Keratinocyte (primary cell): ENCODE data around the gene ABCC9. TPM values are rescaled to one million over a fixed set of nuclear protein-coding genes. Genes with fewer than 3 reads are reported as not detected.

Experiments used
- DNase-seq: peaks from one replicate; pipeline ENCODE4 v3.0.0-alpha.2; 2011; ENCODE audit warnings: low read depth, missing footprints, low spot score
- FAIRE-seq: peaks from 2 replicates; lab custom pipeline; 2011; peaks lifted over from hg19 to GRCh38; lab: Jason Lieb, UNC
- H2AFZ ChIP-seq: 2 replicates; pipeline ENCODE4 v1.6.0; 2012; ENCODE audit warnings: low read length, control low read depth, inconsistent platforms; ENCODE audit not compliant: control insufficient read depth
- H3K27ac ChIP-seq: 2 replicates; pipeline ENCODE4 v1.5.1; 2011; ENCODE audit warnings: low read length; ENCODE audit not compliant: control insufficient read depth, insufficient read depth
- H3K27me3 ChIP-seq: 3 replicates; pipeline ENCODE4 v1.6.0; 2011; ENCODE audit warnings: low read length; ENCODE audit not compliant: control insufficient read depth, insufficient read depth; ENCODE audit errors: extremely low read depth
- H3K36me3 ChIP-seq, 2 experiments: 2 replicates in 1 of 2; 3 replicates in 1 of 2; pipeline ENCODE4 v1.5.1; 2011; ENCODE audit warnings: low read length in 2 of 2, mild to moderate bottlenecking in 1 of 2; ENCODE audit not compliant: control insufficient read depth in 2 of 2, insufficient read depth in 2 of 2; ENCODE audit errors: extremely low read depth in 1 of 2
- H3K4me1 ChIP-seq: 3 replicates; pipeline ENCODE4 v1.5.1; 2011; ENCODE audit warnings: low read length; ENCODE audit not compliant: control insufficient read depth, insufficient read depth; ENCODE audit errors: extremely low read depth
- H3K4me2 ChIP-seq: 3 replicates; pipeline ENCODE4 v1.6.0; 2011; ENCODE audit warnings: low read depth, low read length; ENCODE audit not compliant: control insufficient read depth, insufficient read depth; ENCODE audit errors: extremely low read depth
- H3K4me3 ChIP-seq, 3 experiments: fragments of 200-600 bp in 1 of 3; sonication (generic) in 1 of 3; 2 replicates in 2 of 3; 3 replicates in 1 of 3; pipeline ENCODE4 v1.5.1; 2011 to 2016; ENCODE audit warnings: low read length in 3 of 3, mild to moderate bottlenecking in 3 of 3, control low read depth in 2 of 3, inconsistent platforms in 1 of 3, low read depth in 1 of 3, mixed read lengths in 1 of 3, mixed run types in 1 of 3, moderate library complexity in 1 of 3; ENCODE audit not compliant: control insufficient read depth in 2 of 3, insufficient read depth in 2 of 3; ENCODE audit errors: extremely low read depth in 1 of 3
- H3K79me2 ChIP-seq: 2 replicates; pipeline ENCODE4 v1.6.0; 2012; ENCODE audit warnings: low read length; ENCODE audit not compliant: control insufficient read depth, insufficient read depth
- H3K9ac ChIP-seq: 3 replicates; pipeline ENCODE4 v1.6.0; 2011; ENCODE audit warnings: low read length; ENCODE audit not compliant: control insufficient read depth, insufficient read depth; ENCODE audit errors: extremely low read depth
- H3K9me1 ChIP-seq: 3 replicates; pipeline ENCODE4 v1.6.0; 2011; ENCODE audit warnings: low read length; ENCODE audit not compliant: control insufficient read depth, insufficient read depth; ENCODE audit errors: extremely low read depth
- H3K9me3 ChIP-seq: 2 replicates; pipeline ENCODE4 v1.5.1; 2012; ENCODE audit warnings: low read depth, low read length; ENCODE audit not compliant: control insufficient read depth
- H4K20me1 ChIP-seq: 3 replicates; pipeline ENCODE4 v1.6.0; 2011; ENCODE audit warnings: low read length; ENCODE audit not compliant: control insufficient read depth, insufficient read depth; ENCODE audit errors: extremely low read depth
- CTCF ChIP-seq, 3 experiments: IDR thresholded peaks in 1 of 3; conservative IDR thresholded peaks in 1 of 3; optimal IDR thresholded peaks in 1 of 3; 2 replicates in 2 of 3; 3 replicates in 1 of 3; pipeline versions ENCODE3 to v1.5.1; 2011; ENCODE audit warnings: low read length in 3 of 3, mild to moderate bottlenecking in 3 of 3, moderate library complexity in 2 of 3, control low read depth in 1 of 3, inconsistent platforms in 1 of 3; ENCODE audit not compliant: insufficient read depth in 2 of 3; ENCODE audit errors: extremely low read depth in 1 of 3
- EZH2 ChIP-seq: IDR thresholded peaks from one replicate; pipeline ENCODE4 v1.6.1; 2012; ENCODE audit warnings: inconsistent platforms, mild to moderate bottlenecking, low read length, moderate library complexity
- dilution Hi-C: fragments of 300-500 bp; cut with MboI; formaldehyde crosslinking; loops from one replicate; pipeline ENCODE4 v1.7.0; 2020; ENCODE audit warnings: low sequenced_read_pairs; ENCODE audit not compliant: extremely low pct_ligation_motif_present
- polyA plus RNA-seq, 5 experiments: library from polyadenylated mRNA; depleted of rRNA in 3 of 5; stranded (reverse) in 3 of 5; stranded (forward) in 1 of 5; unstranded in 1 of 5; fragments of >200 nt; gene quantifications; 1 replicate in 1 of 5; 2 replicates in 3 of 5; 3 replicates in 1 of 5; pipeline versions ENCODE4 v1.2.1 to v1.2.3, GENCODE V29; 2011 to 2012; ENCODE audit warnings: missing spikeins in 2 of 5, low read depth in 1 of 5, low replicate concordance in 1 of 5

ABCC9 gene
- polyA plus RNA-seq, 1 donor (not counting 4 experiments of a cell fraction or from before 2014, with no cell fraction given) = not detected

GRCh38 chr12:21894792-21895595 lies 46.2 kb downstream of the ABCC9 start:
- no peak overlapping the region for H3K9ac ChIP-seq
- DNase-seq (no peak), FAIRE-seq (no peak)
- no peaks in the 10 kb centered on the region for H4K20me1 ChIP-seq
- no peaks in the 10 kb centered on the region for H3K36me3 ChIP-seq
- no peak for TF ChIP-seq CTCF (optimal IDR thresholded peaks at IDR 0.05 in 1 of 3, IDR thresholded peaks at IDR 0.05 in 1 of 3, conservative IDR thresholded peaks at IDR 0.05 in 1 of 3; ENCODE audit: extremely low read depth in 1 of 3, insufficient read depth in 2 of 3, low read length in 3 of 3)
- TF ChIP-seq EZH2 = no peak
- no peaks in the 10 kb centered on the region for H3K79me2 ChIP-seq
- no peaks in the 10 kb centered on the region for H3K27me3 ChIP-seq
- H3K27ac ChIP-seq = no peak overlapping the region
- no peaks in the 10 kb centered on the region for H3K4me1 ChIP-seq
- no peak overlapping the region for H3K4me3 ChIP-seq
- no peak overlapping the region for H2AFZ ChIP-seq
- H3K4me2 ChIP-seq = no peak overlapping the region
- dilution Hi-C loops = no loop called here
- no peaks in the 10 kb centered on the region for H3K9me3 ChIP-seq
- no peaks in the 10 kb centered on the region for H3K9me1 ChIP-seq

- H4K20me1 ChIP-seq = no peaks in the 10 kb centered on the region
- H3K9ac ChIP-seq = no peak overlapping the region
- no peaks in the 10 kb centered on the region for H3K79me2 ChIP-seq
- no peak overlapping the region for H2AFZ ChIP-seq
- dilution Hi-C loops = no loop called here
- no peak for TF ChIP-seq CTCF (optimal IDR thresholded peaks at IDR 0.05 in 1 of 3, IDR thresholded peaks at IDR 0.05 in 1 of 3, conservative IDR thresholded peaks at IDR 0.05 in 1 of 3; ENCODE audit: extremely low read depth in 1 of 3, insufficient read depth in 2 of 3, low read length in 3 of 3)
- no peak for TF ChIP-seq EZH2
- H3K4me3 ChIP-seq = no peak overlapping the region
- H3K9me3 ChIP-seq = no peaks in the 10 kb centered on the region
- H3K4me1 ChIP-seq = no peaks in the 10 kb centered on the region
- DNase-seq = no peak
- H3K27me3 ChIP-seq = no peaks in the 10 kb centered on the region
- no peaks in the 10 kb centered on the region for H3K9me1 ChIP-seq
- FAIRE-seq = no peak
- H3K36me3 ChIP-seq = no peaks in the 10 kb centered on the region
- H3K4me2 ChIP-seq = no peak overlapping the region
- H3K27ac ChIP-seq = no peak overlapping the region
These were observed 47.3 kb downstream of the ABCC9 start for GRCh38 chr12:21893924-21894323.
